ENCODE measurements around the gene ATL2.
"Not testable (repeated sequence)": the region's sequence is repeated elsewhere in the genome, so short reads cannot be mapped to it uniquely, and the experiment has no call there.

The ATL2 gene

GRCh38 chr2:38416296-38417036, 39.4 kb upstream of the ATL2 start:
- H3K4me3 ChIP-seq (replicated peaks; ENCODE audit: low read depth, low read length), result no peak overlapping the region
- no peak for TF ChIP-seq CTCF (IDR thresholded peaks at IDR 0.05; ENCODE audit: low read length, missing control alignments)
- no peak for DNase-seq (ENCODE audit: low read depth)

- no peak for TF ChIP-seq CTCF (IDR thresholded peaks at IDR 0.05; ENCODE audit: low read length, missing control alignments)
- no peak overlapping the region for H3K4me3 ChIP-seq (replicated peaks; ENCODE audit: low read depth, low read length)
- DNase-seq (ENCODE audit: low read depth), result no peak
Measured at GRCh38 chr2:38415728-38416291, 38.7 kb upstream of the ATL2 start.

- DNase-seq (ENCODE audit: low read depth), result no peak
- no peak for TF ChIP-seq CTCF (IDR thresholded peaks at IDR 0.05; ENCODE audit: low read length, missing control alignments)
Measured at GRCh38 chr2:38415023-38415422, 38.0 kb upstream of the ATL2 start.

GRCh38 chr2:38412235-38412871, 35.3 kb upstream of the ATL2 start:
- not testable (repeated sequence) for DNase-seq (ENCODE audit: low read depth); H3K4me3 ChIP-seq (replicated peaks; ENCODE audit: low read depth, low read length)

More at GRCh38 chr2:38415023-38415422, 38.0 kb upstream of the ATL2 start:
- no peak overlapping the region for H3K4me3 ChIP-seq (replicated peaks; ENCODE audit: low read depth, low read length)

- no peak for TF ChIP-seq CTCF (IDR thresholded peaks at IDR 0.05; ENCODE audit: low read length, missing control alignments)
- peak; percentile 34 for DNase-seq (ENCODE audit: low read depth)
- no peak overlapping the region for H3K4me3 ChIP-seq (replicated peaks; ENCODE audit: low read depth, low read length)
Measured at GRCh38 chr2:38409156-38410102, 32.4 kb upstream of the ATL2 start.

GRCh38 chr2:38407111-38407682, 30.1 kb upstream of the ATL2 start:
- no peak overlapping the region for H3K4me3 ChIP-seq (replicated peaks; ENCODE audit: low read depth, low read length)
- DNase-seq (ENCODE audit: low read depth), result peak; percentile 50
- TF ChIP-seq CTCF (IDR thresholded peaks at IDR 0.05; ENCODE audit: low read length, missing control alignments), result no peak
